Chondrocyte (in vitro differentiated cells): ENCODE results near the gene TESMIN. TPM values are rescaled to one million over a fixed set of nuclear protein-coding genes. Genes with fewer than 3 reads are reported as not detected.

Experiments used
- DNase-seq: peaks from one replicate; pipeline ENCODE4 v3.0.0; 2021; ENCODE audit warnings: mixed read lengths, low spot score
- H3K27ac Mint-ChIP-seq: one replicate; pipeline ENCODE4 v1.8.0; 2021; ENCODE audit warnings: mild to moderate bottlenecking, moderate library complexity, mixed read lengths; ENCODE audit not compliant: unreplicated experiment
- H3K27me3 Mint-ChIP-seq: 2 replicates; pipeline ENCODE4 v1.8.0; 2021; ENCODE audit warnings: low read depth, mixed read lengths
- H3K36me3 Mint-ChIP-seq: 2 replicates; pipeline ENCODE4 v1.8.0; 2021; ENCODE audit warnings: low read depth, mixed read lengths
- H3K4me1 Mint-ChIP-seq: 2 replicates; pipeline ENCODE4 v1.8.0; 2021; ENCODE audit warnings: low read depth, mild to moderate bottlenecking, mixed read lengths
- H3K4me3 Mint-ChIP-seq: one replicate; pipeline ENCODE4 v1.8.0; 2021; ENCODE audit warnings: mild to moderate bottlenecking, moderate library complexity, mixed read lengths; ENCODE audit not compliant: unreplicated experiment
- H3K9me3 Mint-ChIP-seq: 2 replicates; pipeline ENCODE4 v1.8.0; 2021; ENCODE audit warnings: low read depth, mixed read lengths
- total RNA-seq: library from RNA; stranded (reverse); gene quantifications from 3 replicates; pipeline ENCODE4 v1.2.1, GENCODE V29; 2021
- TF ChIP-seq, protein P1 (sequence below): fragments of 200-600 bp; sonication (generic); IDR thresholded peaks from 2 replicates; pipeline ENCODE4 v1.5.0; 2021; ENCODE audit warnings: antibody characterized with exemption, mild to moderate bottlenecking, moderate library complexity

TESMIN gene
- total RNA-seq, 1 donor from 2014 or later: 0.37 TPM

DNA sequence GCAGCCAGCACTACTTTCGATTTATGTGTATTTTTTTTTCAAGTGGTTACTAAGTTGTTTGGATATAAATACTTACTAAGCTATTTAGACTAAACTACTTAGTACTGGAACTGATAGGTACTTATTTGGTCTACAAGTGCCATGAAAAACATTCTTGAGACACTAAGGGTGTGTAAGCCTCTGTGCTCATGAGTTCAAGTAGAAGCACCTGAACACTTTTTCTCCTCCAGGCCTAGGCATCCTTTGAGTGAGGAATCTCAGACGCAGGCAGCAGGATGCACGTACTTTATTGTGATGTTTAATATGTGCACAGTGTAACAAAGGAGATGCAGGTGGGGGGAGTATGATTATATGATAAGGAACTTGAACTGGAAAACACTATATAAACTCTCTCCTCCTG is 7.8 kb downstream of the TESMIN start:
- H3K36me3 Mint-ChIP-seq: no peaks in the 10 kb centered on the region

GRCh38 chr11:68741463-68741862 is 9.9 kb downstream of the TESMIN start:
- TF ChIP-seq, protein P1, sequence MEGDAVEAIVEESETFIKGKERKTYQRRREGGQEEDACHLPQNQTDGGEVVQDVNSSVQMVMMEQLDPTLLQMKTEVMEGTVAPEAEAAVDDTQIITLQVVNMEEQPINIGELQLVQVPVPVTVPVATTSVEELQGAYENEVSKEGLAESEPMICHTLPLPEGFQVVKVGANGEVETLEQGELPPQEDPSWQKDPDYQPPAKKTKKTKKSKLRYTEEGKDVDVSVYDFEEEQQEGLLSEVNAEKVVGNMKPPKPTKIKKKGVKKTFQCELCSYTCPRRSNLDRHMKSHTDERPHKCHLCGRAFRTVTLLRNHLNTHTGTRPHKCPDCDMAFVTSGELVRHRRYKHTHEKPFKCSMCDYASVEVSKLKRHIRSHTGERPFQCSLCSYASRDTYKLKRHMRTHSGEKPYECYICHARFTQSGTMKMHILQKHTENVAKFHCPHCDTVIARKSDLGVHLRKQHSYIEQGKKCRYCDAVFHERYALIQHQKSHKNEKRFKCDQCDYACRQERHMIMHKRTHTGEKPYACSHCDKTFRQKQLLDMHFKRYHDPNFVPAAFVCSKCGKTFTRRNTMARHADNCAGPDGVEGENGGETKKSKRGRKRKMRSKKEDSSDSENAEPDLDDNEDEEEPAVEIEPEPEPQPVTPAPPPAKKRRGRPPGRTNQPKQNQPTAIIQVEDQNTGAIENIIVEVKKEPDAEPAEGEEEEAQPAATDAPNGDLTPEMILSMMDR: no peak
- Mint-ChIP-seq H3K9me3 (no peaks in the 10 kb centered on the region), H3K4me1 (peaks cover 7% of the 10 kb centered on the region), H3K27me3 (no peaks in the 10 kb centered on the region), H3K27ac (no peak overlapping the region), H3K36me3 (no peaks in the 10 kb centered on the region), H3K4me3 (no peak overlapping the region)
- DNase-seq: no peak

More for the DNA sequence above, 7.8 kb downstream of the TESMIN start:
- Mint-ChIP-seq H3K27ac (no peak overlapping the region), H3K27me3 (no peaks in the 10 kb centered on the region), H3K9me3 (no peaks in the 10 kb centered on the region), H3K4me1 (peaks cover 7% of the 10 kb centered on the region), H3K4me3 (no peak overlapping the region)
- DNase-seq: no peak
- TF ChIP-seq, protein P1: no peak

- Mint-ChIP-seq H3K36me3 (no peaks in the 10 kb centered on the region), H3K27me3 (peaks cover 24% of the 10 kb centered on the region), H3K4me3 (no peak overlapping the region), H3K9me3 (no peaks in the 10 kb centered on the region), H3K4me1 (no peaks in the 10 kb centered on the region), H3K27ac (no peak overlapping the region)
- DNase-seq: no peak
- TF ChIP-seq, protein P1: no peak
Measured at GRCh38 chr11:68735646-68736045, 15.7 kb downstream of the TESMIN start.

DNA sequence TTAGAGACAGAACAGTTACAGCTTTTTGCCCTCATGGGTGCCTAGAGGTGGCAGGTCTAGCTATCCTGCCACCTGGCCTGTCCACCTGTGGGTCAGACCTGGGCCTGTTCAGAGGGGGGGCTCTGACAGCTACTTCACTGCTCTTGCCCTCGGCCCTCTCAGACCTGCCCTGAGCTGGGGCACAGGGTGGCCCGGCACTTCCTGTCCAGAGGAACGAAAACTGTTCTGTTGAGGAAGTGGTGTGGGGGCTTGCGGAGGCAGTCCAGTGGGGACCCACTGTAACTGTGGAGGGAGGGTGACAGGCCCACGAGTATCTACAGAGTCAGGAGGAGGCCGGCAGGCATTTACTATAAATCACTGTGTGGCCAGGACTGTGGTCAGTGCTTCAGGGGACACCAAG is 16.2 kb downstream of the TESMIN start:
- H3K9me3 Mint-ChIP-seq: no peaks in the 10 kb centered on the region
- H3K27ac Mint-ChIP-seq: no peak overlapping the region
- H3K4me3 Mint-ChIP-seq: no peak overlapping the region
- DNase-seq: no peak
- H3K4me1 Mint-ChIP-seq: no peaks in the 10 kb centered on the region
- H3K27me3 Mint-ChIP-seq: peaks cover 24% of the 10 kb centered on the region
- TF ChIP-seq, protein P1: no peak
- H3K36me3 Mint-ChIP-seq: no peaks in the 10 kb centered on the region

DNA sequence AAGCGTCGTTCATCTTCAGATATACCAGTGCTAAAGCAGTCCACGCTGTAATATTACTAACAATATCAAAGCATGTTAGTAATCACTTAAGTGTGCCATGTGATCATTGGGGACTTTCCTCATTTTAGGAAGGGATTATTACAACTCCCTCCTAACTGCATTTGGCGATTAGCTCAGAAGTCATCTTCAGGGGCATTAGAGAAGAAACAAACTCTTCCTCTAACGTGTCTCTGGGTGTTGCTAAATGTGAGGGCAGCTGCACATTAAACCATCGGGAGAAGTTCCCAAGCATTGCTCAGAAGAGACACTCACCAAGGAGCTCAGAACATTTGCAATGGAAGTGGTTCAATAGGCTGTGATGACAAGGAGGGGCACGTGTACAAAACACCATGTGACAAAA is 17.2 kb downstream of the TESMIN start:
- Mint-ChIP-seq H3K4me1 (no peaks in the 10 kb centered on the region), H3K36me3 (no peaks in the 10 kb centered on the region), H3K9me3 (no peaks in the 10 kb centered on the region), H3K27ac (no peak overlapping the region), H3K4me3 (no peak overlapping the region), H3K27me3 (peaks cover 30% of the 10 kb centered on the region)
- no peak for DNase-seq
- TF ChIP-seq, protein P1: no peak
